Type B pancreatic cell (in vitro differentiated cells): ENCODE results near the gene CXCL5. TPM values are rescaled to one million over a fixed set of nuclear protein-coding genes. Genes with fewer than 3 reads are reported as not detected.

Experiments used
- DNase-seq: peaks from one replicate; pipeline ENCODE4 v3.0.0; 2021; ENCODE audit warnings: mixed read lengths; ENCODE audit not compliant: unreplicated experiment; ENCODE audit errors: extremely low spot score
- H3K27ac Mint-ChIP-seq: 2 replicates; pipeline ENCODE4 v1.8.0; 2021; ENCODE audit warnings: mild to moderate bottlenecking, mixed read lengths
- H3K27me3 Mint-ChIP-seq: 2 replicates; pipeline ENCODE4 v1.8.0; 2021; ENCODE audit warnings: mixed read lengths
- H3K36me3 Mint-ChIP-seq: 2 replicates; pipeline ENCODE4 v1.8.0; 2021; ENCODE audit warnings: mixed read lengths
- H3K4me1 Mint-ChIP-seq: one replicate; pipeline ENCODE4 v1.8.0; 2021; ENCODE audit warnings: mixed read lengths; ENCODE audit not compliant: unreplicated experiment
- H3K4me3 Mint-ChIP-seq: 2 replicates; pipeline ENCODE4 v1.8.0; 2021; ENCODE audit warnings: mild to moderate bottlenecking, mixed read lengths
- H3K9me3 Mint-ChIP-seq: 2 replicates; pipeline ENCODE4 v1.8.0; 2021; ENCODE audit warnings: mixed read lengths
- total RNA-seq: library from RNA; stranded (reverse); gene quantifications from 2 replicates; pipeline ENCODE4 v1.2.1, GENCODE V29; 2021; ENCODE audit warnings: low replicate concordance
- TF ChIP-seq, protein P1 (sequence below): fragments of 200-600 bp; sonication (generic); conservative IDR thresholded peaks from 2 replicates; pipeline ENCODE4 v1.5.0; 2021; ENCODE audit warnings: antibody characterized with exemption, mild to moderate bottlenecking

CXCL5 gene
- total RNA-seq, 1 donor from 2014 or later: 6.7 TPM

- Mint-ChIP-seq H3K4me3 (no peak overlapping the region), H3K27ac (no peak overlapping the region), H3K4me1 (no peaks in the 10 kb centered on the region), H3K27me3 (peaks cover 10% of the 10 kb centered on the region), H3K36me3 (no peaks in the 10 kb centered on the region), H3K9me3 (no peaks in the 10 kb centered on the region)
- TF ChIP-seq, protein P1, sequence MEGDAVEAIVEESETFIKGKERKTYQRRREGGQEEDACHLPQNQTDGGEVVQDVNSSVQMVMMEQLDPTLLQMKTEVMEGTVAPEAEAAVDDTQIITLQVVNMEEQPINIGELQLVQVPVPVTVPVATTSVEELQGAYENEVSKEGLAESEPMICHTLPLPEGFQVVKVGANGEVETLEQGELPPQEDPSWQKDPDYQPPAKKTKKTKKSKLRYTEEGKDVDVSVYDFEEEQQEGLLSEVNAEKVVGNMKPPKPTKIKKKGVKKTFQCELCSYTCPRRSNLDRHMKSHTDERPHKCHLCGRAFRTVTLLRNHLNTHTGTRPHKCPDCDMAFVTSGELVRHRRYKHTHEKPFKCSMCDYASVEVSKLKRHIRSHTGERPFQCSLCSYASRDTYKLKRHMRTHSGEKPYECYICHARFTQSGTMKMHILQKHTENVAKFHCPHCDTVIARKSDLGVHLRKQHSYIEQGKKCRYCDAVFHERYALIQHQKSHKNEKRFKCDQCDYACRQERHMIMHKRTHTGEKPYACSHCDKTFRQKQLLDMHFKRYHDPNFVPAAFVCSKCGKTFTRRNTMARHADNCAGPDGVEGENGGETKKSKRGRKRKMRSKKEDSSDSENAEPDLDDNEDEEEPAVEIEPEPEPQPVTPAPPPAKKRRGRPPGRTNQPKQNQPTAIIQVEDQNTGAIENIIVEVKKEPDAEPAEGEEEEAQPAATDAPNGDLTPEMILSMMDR: no peak
- no peak for DNase-seq
Observed at GRCh38 chr4:73974352-73974751, 24.1 kb downstream of the CXCL5 start.

DNA sequence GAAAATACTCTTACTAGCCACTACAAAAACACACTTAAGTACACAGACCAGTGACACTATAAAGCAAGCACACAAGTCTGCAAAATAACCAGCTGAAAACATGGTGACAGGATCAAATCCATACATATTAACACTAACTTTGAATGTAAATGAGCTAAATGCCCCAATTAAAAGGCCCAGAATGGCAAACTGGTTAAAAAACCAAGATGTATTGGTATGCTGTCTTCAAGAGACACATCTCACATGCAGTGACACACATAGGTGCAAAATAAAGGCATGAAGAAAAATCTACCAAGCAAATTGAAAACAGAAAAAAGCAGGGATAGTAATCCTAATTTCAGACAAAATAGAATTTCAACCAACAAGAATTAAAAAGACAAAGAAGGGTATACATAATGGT, 27.5 kb downstream of the CXCL5 start:
- Mint-ChIP-seq H3K9me3 (no peaks in the 10 kb centered on the region), H3K36me3 (no peaks in the 10 kb centered on the region), H3K4me1 (no peaks in the 10 kb centered on the region), H3K27me3 (no peaks in the 10 kb centered on the region), H3K4me3 (no peak overlapping the region), H3K27ac (no peak overlapping the region)
- DNase-seq: no peak
- TF ChIP-seq, protein P1: no peak

GRCh38 chr4:73970011-73970410, 28.5 kb downstream of the CXCL5 start:
- Mint-ChIP-seq H3K4me1 (no peaks in the 10 kb centered on the region), H3K4me3 (no peak overlapping the region), H3K27me3 (peaks cover under 1% of the 10 kb centered on the region), H3K36me3 (no peaks in the 10 kb centered on the region), H3K9me3 (no peaks in the 10 kb centered on the region), H3K27ac (no peak overlapping the region)
- TF ChIP-seq, protein P1: no peak
- no peak for DNase-seq

DNA sequence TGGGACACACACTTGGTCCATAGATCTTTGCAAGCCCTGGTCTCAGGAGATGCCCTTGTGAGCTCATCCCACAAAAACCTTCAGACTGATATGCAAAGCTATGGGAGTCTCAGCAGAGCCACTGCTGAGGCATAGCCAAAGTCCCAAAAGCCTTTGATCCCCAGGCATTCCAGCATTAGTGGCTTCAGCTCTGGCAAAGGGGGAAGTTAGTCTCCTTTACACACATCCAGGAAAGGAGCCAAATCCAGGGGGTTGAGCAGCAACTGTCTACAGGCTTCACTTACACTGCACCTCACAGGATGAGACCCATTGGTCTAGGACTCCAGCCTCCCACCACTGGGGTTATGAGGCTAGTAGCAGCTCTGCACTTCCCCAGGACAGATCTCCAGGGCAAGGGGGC, 30.6 kb downstream of the CXCL5 start:
- Mint-ChIP-seq H3K9me3 (no peaks in the 10 kb centered on the region), H3K27ac (no peak overlapping the region), H3K36me3 (no peaks in the 10 kb centered on the region), H3K4me1 (no peaks in the 10 kb centered on the region), H3K27me3 (peaks cover 10% of the 10 kb centered on the region), H3K4me3 (no peak overlapping the region)
- TF ChIP-seq, protein P1: no peak
- DNase-seq: no peak

GRCh38 chr4:73964862-73965611, 33.4 kb downstream of the CXCL5 start:
- peaks cover 12% of the 10 kb centered on the region for H3K27me3 Mint-ChIP-seq
- H3K27ac Mint-ChIP-seq: no peak overlapping the region
- H3K36me3 Mint-ChIP-seq: no peaks in the 10 kb centered on the region
- no peak for DNase-seq
- TF ChIP-seq, protein P1: peak; percentile 51
- no peaks in the 10 kb centered on the region for H3K4me1 Mint-ChIP-seq
- H3K4me3 Mint-ChIP-seq: no peak overlapping the region
- H3K9me3 Mint-ChIP-seq: peaks cover 12% of the 10 kb centered on the region
